AG04450 (cell line): ENCODE data around the gene CYP2W1. TPM values are rescaled to one million over a fixed set of nuclear protein-coding genes. Genes with fewer than 3 reads are reported as not detected.
A peak's percentile ranks its signal among the peaks of the same experiment; 100 is the strongest.

Experiments used
- CTCF ChIA-PET: fragments of 300-600, 350-600 bp; formaldehyde crosslinking; extraction: SDS; loops from one replicate; lab custom pipeline; 2022; ENCODE audit warnings: antibody characterized with exemption, inconsistent platforms; lab: Charles Lee
- POLR2A ChIA-PET: fragments of 350-600 bp; formaldehyde crosslinking; extraction: SDS; loops from one replicate; lab custom pipeline; 2021; ENCODE audit warnings: antibody characterized with exemption, inconsistent platforms; lab: Yijun Ruan, JAX
- DNase-seq: peaks from one replicate; pipeline ENCODE4 v3.0.0-alpha.2; 2011; ENCODE audit warnings: low read depth, low spot score
- H3K27ac ChIP-seq: one replicate; pipeline ENCODE4 v1.5.1; 2012; ENCODE audit warnings: low read depth, low read length, control low read depth
- H3K27me3 ChIP-seq: one replicate; pipeline ENCODE4 v1.6.0; 2012; ENCODE audit warnings: low read length; ENCODE audit not compliant: control insufficient read depth, insufficient read depth
- H3K4me3 ChIP-seq: 2 replicates; pipeline ENCODE4 v1.5.1; 2011; ENCODE audit warnings: mild to moderate bottlenecking, low read depth, low read length, control low read depth
- H3K9me3 ChIP-seq: 2 replicates; pipeline ENCODE4 v1.5.1; 2012; ENCODE audit warnings: low read length; ENCODE audit not compliant: control insufficient read depth, insufficient read depth
- CTCF ChIP-seq: IDR thresholded peaks from 2 replicates; pipeline ENCODE4 v1.5.1; 2011; ENCODE audit warnings: low read depth, low read length, control low read depth, inconsistent platforms
- polyA plus RNA-seq: library from polyadenylated mRNA; depleted of rRNA; stranded (reverse); fragments of >200 nt; gene quantifications from 2 replicates; pipeline ENCODE4 v1.2.3, GENCODE V29; 2011

The CYP2W1 gene
- polyA plus RNA-seq, 1 experiment = not detected

GRCh38 chr7:964401-965231 is 18.4 kb upstream of the CYP2W1 start:
- ChIA-PET CTCF (interaction anchor here (0.5 kb wide), 1 partner anchor 140 kb away, joined by 3 read pairs; no protein-coding TSS in a partner anchor), POLR2A (no interaction called here)
- Histone ChIP-seq H3K27ac (no peak overlapping the region), H3K9me3 (peaks cover 8% of the 10 kb centered on the region; the same call in 1 of the 2 replicates), H3K4me3 (no peak overlapping the region), H3K27me3 (peaks cover 11% of the 10 kb centered on the region)
- peak; percentile 32 for TF ChIP-seq CTCF
- no peak for DNase-seq

- Histone ChIP-seq H3K4me3 (no peak overlapping the region), H3K27me3 (peaks cover 4% of the 10 kb centered on the region), H3K9me3 (peaks cover 8% of the 10 kb centered on the region; the same call in 1 of the 2 replicates), H3K27ac (no peak overlapping the region)
- no peak for TF ChIP-seq CTCF
- POLR2A ChIA-PET = interaction anchor here (0.7 to 1.1 kb wide), 2 partner anchors 8 to 157 kb away, joined by 3 to 4 read pairs; no protein-coding TSS in a partner anchor
- CTCF ChIA-PET = interaction anchor here (1.1 kb wide), 1 partner anchor 100 kb away, joined by 3 read pairs; no protein-coding TSS in a partner anchor
- no peak for DNase-seq
Observed at GRCh38 chr7:966291-967069, 16.5 kb upstream of the CYP2W1 start.

- ChIA-PET POLR2A (no interaction called here), CTCF (no interaction called here)
- H3K27ac ChIP-seq = no peak overlapping the region
Observed at GRCh38 chr7:967361-968082, 15.5 kb upstream of the CYP2W1 start.

More at GRCh38 chr7:967361-968082, 15.5 kb upstream of the CYP2W1 start:
- Histone ChIP-seq H3K9me3 (peaks cover 2% of the 10 kb centered on the region; the same call in 1 of the 2 replicates), H3K27me3 (peaks cover 4% of the 10 kb centered on the region), H3K4me3 (no peak overlapping the region)
- no peak for DNase-seq
- no peak for TF ChIP-seq CTCF
